ENCODE measurements around the gene S100A5. TPM values are rescaled to one million over a fixed set of nuclear protein-coding genes. Genes with fewer than 3 reads are reported as not detected.

Gene S100A5
- total and polyA plus RNA-seq, 2 of the 8 experiments (the other 6 are each of a cell fraction or from before 2014, with no cell fraction given), result not detected

- H3K14ac ChIP-seq (ENCODE audit: insufficient read length), result no peak overlapping the region
- H3K9ac ChIP-seq (replicated peaks in 1 of 4; ENCODE audit: extremely low read depth in 1 of 4, low read depth in 3 of 4, low read length in 3 of 4), result no peak overlapping the region
- no peaks in the 10 kb centered on the region for H3K79me2 ChIP-seq (ENCODE audit: control insufficient read depth in 1 of 2, insufficient read depth in 2 of 2, low read length in 2 of 2)
- no peak overlapping the region for H2BK15ac ChIP-seq (ENCODE audit: low read length)
- POLR2A ChIA-PET (ENCODE audit: partially characterized antibody), result interaction anchor here (0.9 to 1.3 kb wide), 3 partner anchors 11 to 100 kb away, joined by 3 to 4 read pairs (median 4); partner anchors contain the start of gene S100A13
- H3K27me3 ChIP-seq (replicated peaks in 1 of 4; ENCODE audit: control insufficient read depth in 3 of 4, extremely low read depth in 1 of 4, insufficient read depth in 3 of 4, low read length in 3 of 4), result no peaks in the 10 kb centered on the region
- no peaks in the 10 kb centered on the region for H3K79me1 ChIP-seq (ENCODE audit: low read depth, low read length)
- H3K18ac ChIP-seq (ENCODE audit: extremely low read depth, low read length), result no peak overlapping the region
- H4K20me1 ChIP-seq (replicated peaks in 1 of 2; ENCODE audit: control insufficient read depth in 1 of 2, insufficient read depth in 2 of 2, low read length in 2 of 2), result no peaks in the 10 kb centered on the region
- H3K4me2 ChIP-seq (ENCODE audit: insufficient read depth in 1 of 2, low read depth in 2 of 2, low read length in 2 of 2), result no peak overlapping the region
- peak overlapping the region; percentile 66; the same call in 1 of the 2 replicates for H2AFZ ChIP-seq (ENCODE audit: low read length)
- H3K36me3 ChIP-seq (ENCODE audit: control insufficient read depth in 2 of 4, insufficient read depth in 4 of 4, low read length in 3 of 4), result no peaks in the 10 kb centered on the region
- no peak overlapping the region for H4K5ac ChIP-seq (ENCODE audit: insufficient read length, low read depth, low read length)
- no peak overlapping the region; the same call in 1 of the 2 replicates for H2BK20ac ChIP-seq (ENCODE audit: low read length)
- H4K91ac ChIP-seq (replicated peaks; ENCODE audit: insufficient read length, low read length), result no peak overlapping the region
- H3K23me2 ChIP-seq (ENCODE audit: low read depth, low read length), result no peaks in the 10 kb centered on the region
- no peak overlapping the region for H2BK120ac ChIP-seq (replicated peaks; ENCODE audit: low read depth, low read length)
- CTCF ChIA-PET (ENCODE audit: partially characterized antibody), result interaction anchor here (0.7 to 4.1 kb wide), 11 partner anchors 10 to 174 kb away, joined by 3 to 19 read pairs (median 5); partner anchors contain the start of genes S100A1 and S100A13
- no peak overlapping the region for H3K27ac ChIP-seq (ENCODE audit: low read depth, low read length)
- H2BK5ac ChIP-seq (ENCODE audit: low read depth, low read length), result no peak overlapping the region
- WGBS, 2 experiments (ENCODE audit: extremely low coverage in 1 of 2, insufficient coverage in 1 of 2, insufficient read length in 1 of 2, insufficient replicate concordance in 2 of 2, low coverage in 1 of 2, low lambda C conversion rate in 2 of 2, missing lambda C conversion rate in 1 of 2), result 74% methylated on average over 7 of the region's 8 CpGs; no CpG with 5 or more reads in 1 of the 2 experiments
- H3K9me3 ChIP-seq (ENCODE audit: insufficient read depth in 2 of 2, low read depth in 1 of 2, low read length in 1 of 2), result no peaks in the 10 kb centered on the region
- H3K4ac ChIP-seq (replicated peaks; ENCODE audit: insufficient read length, low read depth, low read length), result no peak overlapping the region
- H3K4me3 ChIP-seq (ENCODE audit: extremely low read depth in 1 of 4, insufficient read depth in 2 of 4, low read depth in 3 of 4, low read length in 4 of 4), result no peak overlapping the region
- no peak overlapping the region for H3K56ac ChIP-seq (replicated peaks; ENCODE audit: insufficient read length, low read depth, low read length)
- no peak overlapping the region for H2AK5ac ChIP-seq (ENCODE audit: low read depth, low read length)
- peaks cover 3 to 6% (median 5%) of the 10 kb centered on the region in 4 experiments; a peak in 4 of 7 replicates for H3K4me1 ChIP-seq (replicated peaks in 1 of 4; ENCODE audit: control insufficient read depth in 3 of 4, insufficient read depth in 4 of 4, low read length in 3 of 4)
- no peak overlapping the region for H4K8ac ChIP-seq (ENCODE audit: extremely low read depth, insufficient read depth, low read length)
- no peak overlapping the region for H3K23ac ChIP-seq (ENCODE audit: insufficient read length)
- DNase-seq (ENCODE audit: low read depth in 1 of 2, low spot score in 2 of 2) (no peak), FAIRE-seq (no peak)
- H2BK12ac ChIP-seq (ENCODE audit: low read depth, low read length), result peak overlapping the region; percentile 64; the same call in 1 of the 2 replicates
- no peak for TF ChIP-seq BRCA1 (IDR thresholded peaks at IDR 0.05; ENCODE audit: low read depth, low read length)
- no peak for TF ChIP-seq RXRA (IDR thresholded peaks at IDR 0.05; ENCODE audit: insufficient read depth, low read depth, low read length)
- no peak for TF ChIP-seq RBBP5 (IDR thresholded peaks at IDR 0.05; ENCODE audit: borderline replicate concordance, low read depth, low read length)
- TF ChIP-seq FOSL1 (IDR thresholded peaks at IDR 0.05; ENCODE audit: insufficient read depth, low read depth, low read length), result no peak
- peak; percentile 33; the same call in 1 of the 2 replicates for TF ChIP-seq JUND (IDR thresholded peaks at IDR 0.05; ENCODE audit: low read length)
- no peak for TF ChIP-seq BCL11A (IDR thresholded peaks at IDR 0.05; ENCODE audit: low read depth in 2 of 2, low read length in 2 of 2)
- TF ChIP-seq HDAC6 (IDR thresholded peaks at IDR 0.05; ENCODE audit: low read depth, low read length), result no peak
- no peak for TF ChIP-seq POLR2A (IDR thresholded peaks at IDR 0.05; ENCODE audit: control extremely low read depth in 1 of 2, low read depth in 2 of 2, low read length in 2 of 2)
- TF ChIP-seq CREB1 (IDR thresholded peaks at IDR 0.05), result no peak
- no peak for TF ChIP-seq CBX8 (IDR thresholded peaks at IDR 0.05; ENCODE audit: borderline replicate concordance, low read depth, low read length)
- peak; percentile 71 for TF ChIP-seq MAX (IDR thresholded peaks at IDR 0.05)
- peak; percentile 85 for TF ChIP-seq E2F6 (IDR thresholded peaks at IDR 0.05)
Observed at GRCh38 chr1:153527023-153527682, 13.6 kb downstream of the S100A5 start.

Data from H1 (cell line).